HG03442 (cell line): Measurements from ENCODE around the gene COL4A2.

Experiments
- ATAC-seq: cut with Tn5 transposase; IDR thresholded peaks from one replicate; pipeline ENCODE4 v1.9.1; 2021; ENCODE audit warnings: mild to moderate bottlenecking, moderate library complexity; ENCODE audit not compliant: unreplicated experiment

The COL4A2 gene

DNA sequence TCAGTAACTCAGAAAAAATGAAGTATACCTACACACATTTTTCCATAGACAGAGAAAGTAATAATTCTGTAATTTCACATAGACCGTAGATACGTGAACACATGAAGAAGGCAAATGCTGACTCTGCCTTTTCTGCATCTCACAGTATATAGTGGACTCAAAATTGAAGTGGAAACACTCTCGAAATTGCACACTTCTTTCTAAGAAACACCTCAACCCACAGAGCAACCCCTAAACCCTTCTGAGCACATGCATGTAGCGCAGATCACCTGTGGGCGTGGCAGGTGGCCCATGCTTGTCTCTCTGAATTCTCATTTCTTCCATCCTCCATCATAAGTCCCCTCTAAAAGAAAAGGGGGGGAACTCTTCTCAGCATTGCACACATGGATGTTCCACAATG lies 34.9 kb upstream of the COL4A2 start:
- no peak for ATAC-seq

DNA sequence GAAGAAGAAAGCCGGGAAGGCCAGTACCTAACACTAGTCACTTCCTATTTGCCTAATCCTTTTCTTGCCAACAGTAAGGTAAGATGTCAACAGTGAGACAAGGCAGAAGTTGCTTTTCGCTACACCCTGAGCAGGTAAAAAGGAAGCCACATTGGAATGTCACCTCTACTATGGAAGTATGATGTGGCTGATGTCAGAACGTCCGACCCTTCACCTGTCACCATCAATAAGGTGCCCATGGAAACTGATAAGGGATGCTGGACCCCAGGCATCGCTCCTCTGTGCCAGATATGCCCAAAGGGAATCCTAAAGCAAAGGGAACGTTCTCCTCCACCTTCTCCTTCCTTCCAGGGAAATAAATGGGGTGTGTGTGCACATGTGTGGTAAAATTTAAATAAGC lies 34.4 kb upstream of the COL4A2 start:
- no peak for ATAC-seq

DNA sequence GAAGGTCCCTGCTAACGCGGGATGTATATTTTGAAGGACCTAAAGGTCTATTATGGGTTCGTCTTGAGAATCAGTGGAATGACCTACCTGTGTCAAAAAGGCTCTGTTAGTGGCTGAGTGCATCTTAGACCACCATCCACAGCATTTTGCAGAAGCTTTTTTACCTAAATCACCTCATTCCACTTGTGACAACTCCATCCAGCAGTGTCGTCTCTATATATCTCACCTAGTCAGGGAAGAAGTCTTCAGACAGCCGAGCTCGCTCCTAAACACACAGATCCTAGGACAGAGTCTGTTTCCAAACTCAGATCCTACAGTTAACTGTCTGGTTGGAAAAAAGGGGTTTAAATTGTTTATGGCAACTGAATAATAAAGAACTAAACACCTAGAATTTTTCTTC lies 33.8 kb upstream of the COL4A2 start:
- no peak for ATAC-seq

GRCh38 chr13:110274687-110275086 lies 32.4 kb upstream of the COL4A2 start:
- no peak for ATAC-seq

GRCh38 chr13:110275931-110276552 lies 31.0 kb upstream of the COL4A2 start:
- ATAC-seq: no peak

GRCh38 chr13:110276553-110276950 lies 30.5 kb upstream of the COL4A2 start:
- no peak for ATAC-seq

GRCh38 chr13:110277357-110277975 lies 29.6 kb upstream of the COL4A2 start:
- no peak for ATAC-seq

DNA sequence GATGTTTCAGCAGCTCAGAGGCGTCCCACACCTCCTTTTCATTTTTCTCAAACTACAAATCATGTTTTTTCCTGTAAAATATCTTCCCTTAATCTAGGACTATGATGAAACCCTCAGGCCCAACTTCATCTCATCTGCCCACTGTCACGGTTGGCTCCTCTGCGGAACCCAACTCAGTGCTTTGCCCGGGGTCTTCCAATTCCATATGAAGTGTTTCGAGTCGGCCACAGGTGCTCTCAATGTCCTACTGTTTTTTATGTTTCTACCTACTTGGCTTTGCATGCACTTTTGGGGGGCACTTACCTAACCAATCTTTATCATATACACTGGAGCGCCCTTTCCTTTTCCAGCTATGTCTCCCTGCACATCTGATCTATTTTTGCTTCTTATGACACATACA lies 28.2 kb upstream of the COL4A2 start:
- ATAC-seq: no peak

GRCh38 chr13:110279684-110280083 lies 27.4 kb upstream of the COL4A2 start:
- no peak for ATAC-seq

DNA sequence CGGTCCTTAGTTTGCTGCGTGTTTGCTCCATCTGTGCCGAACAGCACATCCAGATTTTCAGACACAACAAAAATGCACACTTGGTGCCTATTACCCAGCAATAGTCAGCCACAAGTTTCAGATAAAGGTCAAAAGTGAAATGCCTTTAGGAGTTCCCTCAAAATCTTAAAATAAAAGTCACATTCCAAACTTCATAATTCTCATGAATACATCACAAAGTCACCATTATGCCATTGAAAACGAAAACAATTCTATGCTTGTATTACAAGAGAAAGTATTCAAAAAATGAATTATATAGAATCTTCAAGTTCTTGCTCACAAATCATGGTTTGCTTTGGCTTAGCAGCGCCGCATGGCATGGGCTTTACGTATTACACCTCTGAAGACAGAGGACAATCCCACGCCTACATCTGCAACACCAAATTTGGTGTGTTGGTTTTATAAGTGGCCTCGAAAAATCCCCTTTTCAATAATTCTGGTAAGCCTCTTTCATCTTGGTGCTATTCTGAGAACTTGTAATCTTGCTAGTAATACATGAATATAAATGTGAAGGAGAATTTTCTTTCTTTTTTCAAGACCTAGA lies 26.8 kb upstream of the COL4A2 start:
- no peak for ATAC-seq

GRCh38 chr13:110280985-110281688 lies 25.9 kb upstream of the COL4A2 start:
- ATAC-seq: no peak

GRCh38 chr13:110281736-110282135 lies 25.3 kb upstream of the COL4A2 start:
- no peak for ATAC-seq

DNA sequence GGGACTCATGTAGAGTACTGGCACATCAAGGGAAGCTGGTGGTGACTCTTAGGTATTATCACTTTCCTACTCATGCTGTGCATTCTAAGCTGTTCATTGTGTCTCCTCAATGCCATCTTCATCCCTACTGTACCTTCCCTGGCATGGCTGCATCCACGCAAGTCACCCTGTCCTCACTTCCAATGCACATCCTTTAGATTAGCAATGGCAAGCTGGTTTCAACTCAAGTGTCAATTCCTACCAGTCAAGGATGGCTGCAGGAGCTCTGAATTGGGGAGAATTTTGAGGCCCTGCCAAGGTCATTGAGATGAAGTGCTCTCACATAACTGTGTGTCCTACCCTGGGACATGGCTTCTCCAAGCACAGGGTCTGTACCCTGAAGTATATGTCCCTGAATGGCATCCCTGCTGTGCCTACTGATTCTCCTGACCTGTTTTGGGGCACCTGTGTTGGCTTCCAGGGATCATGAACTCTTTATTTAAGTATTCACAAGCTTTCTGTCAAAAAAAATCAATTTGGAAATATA lies 24.7 kb upstream of the COL4A2 start:
- no peak for ATAC-seq

DNA sequence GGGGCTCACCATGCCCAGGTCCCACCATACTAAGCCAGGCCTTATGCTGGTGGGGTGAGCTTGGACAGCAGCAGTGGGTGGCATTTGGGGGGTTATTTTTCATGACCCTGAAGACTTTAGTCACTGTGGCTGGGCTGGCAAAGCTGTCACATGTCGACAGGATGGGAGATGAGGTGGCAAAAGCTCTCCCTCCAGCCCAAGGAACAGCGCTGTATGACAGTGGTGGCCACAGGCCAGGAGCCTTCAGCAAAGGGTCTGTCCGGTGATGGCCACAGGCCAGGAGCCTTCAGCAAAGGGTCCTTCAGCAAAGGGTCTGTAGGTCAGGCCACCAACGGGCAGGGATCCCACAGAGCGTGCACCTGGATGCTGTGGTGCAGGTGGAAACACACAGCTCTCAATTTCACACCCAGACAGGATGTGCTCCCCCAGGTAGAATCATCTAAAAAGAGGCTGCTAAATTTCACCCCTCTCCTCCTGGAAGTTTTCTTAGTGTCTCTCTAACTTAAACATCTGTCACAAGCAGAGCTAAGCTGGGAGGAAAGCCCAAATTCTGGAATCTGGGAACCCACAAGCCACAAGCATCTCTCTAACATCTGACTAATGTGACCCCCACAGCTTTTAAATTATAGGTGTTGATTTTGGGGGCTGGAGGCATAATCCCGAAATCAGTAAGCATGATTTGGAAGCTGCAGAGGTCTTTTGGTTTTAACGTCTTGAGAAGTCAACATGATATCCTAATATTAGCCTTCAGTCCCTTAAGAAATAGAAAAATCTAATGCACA lies 23.2 kb upstream of the COL4A2 start:
- no peak for ATAC-seq

GRCh38 chr13:110284779-110285484 lies 22.2 kb upstream of the COL4A2 start:
- ATAC-seq: no peak

DNA sequence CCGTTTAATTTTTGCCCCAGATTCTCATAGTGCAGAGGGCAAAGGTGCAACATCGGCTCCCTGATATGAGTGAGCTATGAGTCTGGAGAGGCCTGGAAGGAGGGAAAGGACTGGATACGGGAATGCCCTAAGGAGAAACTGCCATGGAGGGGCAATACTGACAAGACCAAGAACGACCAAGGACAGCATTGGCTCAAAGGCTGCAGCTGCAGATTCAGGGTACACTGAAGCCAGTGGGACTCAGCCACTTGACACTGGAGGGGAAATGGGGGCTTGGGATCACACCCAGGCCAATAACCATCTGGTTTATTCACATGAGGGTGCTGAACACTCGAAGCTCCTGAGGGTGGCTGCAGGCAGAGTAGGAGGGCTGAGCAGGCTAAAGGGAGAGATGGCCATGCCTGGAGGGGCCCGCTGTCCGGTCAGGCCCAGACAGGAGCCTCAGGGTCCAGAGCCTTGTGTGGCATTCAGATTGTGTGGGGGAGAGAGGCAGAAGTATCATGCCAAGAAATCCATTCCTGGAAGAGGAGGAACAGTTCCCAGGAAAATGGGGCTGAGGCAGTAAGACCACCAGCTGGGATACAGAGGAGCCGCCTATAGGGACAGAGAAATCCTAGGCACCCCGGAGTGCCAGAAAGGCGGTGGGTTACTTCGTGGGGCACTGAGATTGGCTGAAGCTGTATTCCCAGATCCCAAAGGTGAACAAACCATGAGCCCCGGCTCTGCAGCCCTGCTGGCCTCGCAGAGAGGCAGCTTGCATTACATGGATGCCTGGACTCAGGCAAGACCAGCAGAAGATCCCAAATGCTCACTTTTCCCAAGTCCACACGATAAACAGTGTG lies 20.9 kb upstream of the COL4A2 start:
- ATAC-seq: no peak

DNA sequence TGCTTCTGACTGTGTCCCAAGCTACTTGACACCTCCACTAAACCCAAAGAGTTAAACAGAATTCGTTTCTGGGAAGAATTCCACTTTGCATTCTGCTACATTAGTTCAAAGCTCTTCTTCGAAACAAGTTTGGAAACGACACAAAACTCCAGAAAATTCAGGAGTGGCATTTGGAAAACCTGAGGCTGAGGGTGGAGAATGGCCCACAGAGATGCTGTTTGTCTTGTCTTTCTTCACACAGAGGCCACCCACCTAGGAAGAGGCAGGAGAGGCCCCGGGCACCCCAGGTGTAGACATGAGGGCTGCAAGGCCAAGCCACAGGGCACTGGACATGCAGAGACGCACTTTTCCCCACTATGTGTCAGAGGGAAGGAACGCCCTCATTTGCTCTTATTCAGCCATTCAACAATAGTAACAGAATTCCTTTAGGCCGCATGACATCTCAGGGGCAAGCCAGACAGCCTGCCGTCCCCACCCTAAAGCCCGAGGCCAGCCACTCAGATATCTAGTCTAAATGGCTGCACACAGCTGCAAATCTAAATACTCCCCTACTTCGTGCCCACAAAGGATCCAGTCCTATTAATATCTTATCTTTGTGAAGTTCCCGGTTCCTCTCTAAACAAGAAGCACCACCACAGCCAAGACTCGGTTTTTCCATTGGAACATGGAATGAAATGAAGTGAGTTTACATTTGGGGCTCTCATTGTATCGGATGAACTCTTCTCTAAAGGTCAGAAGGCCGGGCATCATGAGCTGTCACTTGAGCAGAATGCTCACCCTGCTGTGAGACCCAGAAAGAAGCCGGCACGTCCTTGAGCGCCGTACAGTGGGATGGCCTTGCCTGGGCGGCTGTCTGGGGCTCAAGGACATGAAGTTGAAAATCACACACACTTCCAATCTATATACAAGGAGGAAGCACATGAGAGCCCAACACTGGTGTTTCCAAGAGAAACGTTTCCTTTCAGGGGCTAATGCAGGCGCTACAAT lies 20.0 kb upstream of the COL4A2 start:
- no peak for ATAC-seq

DNA sequence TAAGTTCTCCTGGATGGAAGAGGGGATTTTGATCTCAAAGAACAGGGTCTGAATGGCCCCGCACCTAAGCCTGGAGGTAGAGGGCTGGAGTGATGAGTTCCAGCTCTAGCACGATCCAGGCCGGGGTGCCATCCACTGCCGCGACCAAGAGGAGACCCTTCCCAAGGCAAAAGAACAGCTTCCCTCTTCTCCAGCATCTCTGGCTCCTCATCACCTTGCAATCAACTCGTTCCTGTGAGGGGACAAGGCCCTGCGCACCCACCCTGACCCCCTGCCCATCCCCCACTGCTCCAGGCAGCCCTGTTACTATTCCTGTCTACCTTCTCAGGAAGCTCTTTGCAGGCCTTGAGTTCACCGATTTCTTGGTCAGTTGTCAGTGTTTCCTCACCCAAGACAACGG lies 17.9 kb upstream of the COL4A2 start:
- ATAC-seq: no peak
